Measurements from ENCODE around the gene LRRC7. TPM values are rescaled to one million over a fixed set of nuclear protein-coding genes. Genes with fewer than 3 reads are reported as not detected.
"Not testable (repeated sequence)": the region's sequence is repeated elsewhere in the genome, so short reads cannot be mapped to it uniquely, and the experiment has no call there.

Gene LRRC7
- total RNA-seq, 2 donors from 2014 or later: not detected

GRCh38 chr1:69845655-69846054 is 277.9 kb downstream of the LRRC7 start:
- Mint-ChIP-seq H3K4me1 (no peaks in the 10 kb centered on the region), H3K27me3 (no peaks in the 10 kb centered on the region), H3K4me3 (no peak overlapping the region), H3K36me3 (ENCODE audit: low read depth) (no peaks in the 10 kb centered on the region), H3K27ac (no peak overlapping the region)
- DNase-seq (no peak), ATAC-seq (no peak)
- no peaks in the 10 kb centered on the region for H3K9me3 ChIP-seq (ENCODE audit: control insufficient read depth, low read length, poor library complexity, severe bottlenecking)

- no peak for DNase-seq
- H3K4me1 Mint-ChIP-seq: no peaks in the 10 kb centered on the region
- ATAC-seq: no peak
- no peaks in the 10 kb centered on the region for H3K9me3 ChIP-seq (ENCODE audit: control insufficient read depth, low read length, poor library complexity, severe bottlenecking)
- H3K4me3 Mint-ChIP-seq: no peak overlapping the region
- no peaks in the 10 kb centered on the region for H3K27me3 Mint-ChIP-seq
- H3K36me3 Mint-ChIP-seq (ENCODE audit: low read depth): no peaks in the 10 kb centered on the region
- no peak overlapping the region for H3K27ac Mint-ChIP-seq
Measured at GRCh38 chr1:69846267-69846666, 278.5 kb downstream of the LRRC7 start.

- Mint-ChIP-seq H3K27me3 (no peaks in the 10 kb centered on the region), H3K4me1 (no peaks in the 10 kb centered on the region), H3K36me3 (ENCODE audit: low read depth) (no peaks in the 10 kb centered on the region), H3K4me3 (no peak overlapping the region), H3K27ac (no peak overlapping the region)
- ATAC-seq (no peak), DNase-seq (no peak)
- H3K9me3 ChIP-seq (ENCODE audit: control insufficient read depth, low read length, poor library complexity, severe bottlenecking): no peaks in the 10 kb centered on the region
Measured at GRCh38 chr1:69847670-69848069, 279.9 kb downstream of the LRRC7 start.

GRCh38 chr1:69852151-69852550 is 284.4 kb downstream of the LRRC7 start:
- H3K4me1 Mint-ChIP-seq: no peaks in the 10 kb centered on the region
- DNase-seq: no peak
- ATAC-seq: no peak
- no peaks in the 10 kb centered on the region for H3K36me3 Mint-ChIP-seq (ENCODE audit: low read depth)
- H3K27me3 Mint-ChIP-seq: no peaks in the 10 kb centered on the region
- no peak overlapping the region for H3K4me3 Mint-ChIP-seq
- H3K9me3 ChIP-seq (ENCODE audit: control insufficient read depth, low read length, poor library complexity, severe bottlenecking): no peaks in the 10 kb centered on the region
- H3K27ac Mint-ChIP-seq: no peak overlapping the region

GRCh38 chr1:69852706-69853105 is 285.0 kb downstream of the LRRC7 start:
- Mint-ChIP-seq H3K36me3 (ENCODE audit: low read depth) (no peaks in the 10 kb centered on the region), H3K4me3 (no peak overlapping the region), H3K27ac (no peak overlapping the region), H3K27me3 (no peaks in the 10 kb centered on the region), H3K4me1 (no peaks in the 10 kb centered on the region)
- no peaks in the 10 kb centered on the region for H3K9me3 ChIP-seq (ENCODE audit: control insufficient read depth, low read length, poor library complexity, severe bottlenecking)
- DNase-seq (no peak), ATAC-seq (no peak)

DNA sequence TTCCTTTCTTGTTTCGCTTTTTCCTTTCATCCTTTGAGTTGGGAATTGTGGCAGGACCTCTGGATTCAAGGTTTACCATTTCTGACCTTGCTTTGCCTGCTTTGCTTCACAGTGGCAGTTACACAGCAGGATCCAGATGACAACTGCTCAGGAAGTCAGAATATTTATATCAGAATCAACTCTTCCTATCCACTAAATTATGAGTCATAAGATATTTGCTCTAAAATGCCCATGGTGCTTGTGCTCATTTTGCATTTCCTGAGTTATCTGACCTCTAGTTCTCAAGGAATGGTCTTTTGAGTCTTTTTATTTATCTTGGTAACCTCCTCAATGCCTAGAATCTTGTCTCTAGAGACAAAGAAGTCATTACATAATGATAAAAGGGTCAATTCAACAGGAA is 290.8 kb downstream of the LRRC7 start:
- no peaks in the 10 kb centered on the region for H3K9me3 ChIP-seq (ENCODE audit: control insufficient read depth, low read length, poor library complexity, severe bottlenecking)
- ATAC-seq (no peak), DNase-seq (no peak)
- no peaks in the 10 kb centered on the region for H3K4me1 Mint-ChIP-seq
- H3K27me3 Mint-ChIP-seq: no peaks in the 10 kb centered on the region
- no peaks in the 10 kb centered on the region for H3K36me3 Mint-ChIP-seq (ENCODE audit: low read depth)
- H3K4me3 Mint-ChIP-seq: no peak overlapping the region
- no peak overlapping the region for H3K27ac Mint-ChIP-seq

DNA sequence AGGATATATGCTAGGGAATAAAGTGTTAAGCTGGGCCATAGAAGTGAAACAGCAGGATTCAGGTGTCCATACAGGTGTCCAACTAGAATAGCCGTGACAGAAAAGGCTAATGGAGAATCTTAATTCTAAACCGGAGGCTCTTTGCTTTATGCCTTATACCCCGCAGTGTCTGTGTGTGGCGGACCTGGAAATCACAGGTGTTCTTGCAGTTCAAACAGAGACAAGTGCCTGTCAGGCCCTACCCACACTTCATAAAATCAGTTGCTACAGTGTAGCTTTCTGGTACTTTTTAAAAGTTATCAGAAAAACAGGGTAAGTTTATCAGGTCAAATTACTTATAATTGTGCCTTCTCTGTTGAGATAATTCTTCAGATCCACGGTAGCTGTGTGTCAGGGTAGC is 293.9 kb downstream of the LRRC7 start:
- H3K27ac Mint-ChIP-seq: no peak overlapping the region

GRCh38 chr1:69862906-69863305 is 295.2 kb downstream of the LRRC7 start:
- Mint-ChIP-seq H3K4me1 (no peaks in the 10 kb centered on the region), H3K27me3 (no peaks in the 10 kb centered on the region), H3K36me3 (ENCODE audit: low read depth) (no peaks in the 10 kb centered on the region), H3K4me3 (no peak overlapping the region), H3K27ac (no peak overlapping the region)
- no peak for DNase-seq
- ATAC-seq: no peak
- no peaks in the 10 kb centered on the region for H3K9me3 ChIP-seq (ENCODE audit: control insufficient read depth, low read length, poor library complexity, severe bottlenecking)

More for the DNA sequence above, 293.9 kb downstream of the LRRC7 start:
- no peaks in the 10 kb centered on the region for H3K27me3 Mint-ChIP-seq
- H3K4me1 Mint-ChIP-seq: no peaks in the 10 kb centered on the region
- DNase-seq (no peak), ATAC-seq (no peak)
- no peaks in the 10 kb centered on the region for H3K36me3 Mint-ChIP-seq (ENCODE audit: low read depth)
- H3K9me3 ChIP-seq (ENCODE audit: control insufficient read depth, low read length, poor library complexity, severe bottlenecking): no peaks in the 10 kb centered on the region
- no peak overlapping the region for H3K4me3 Mint-ChIP-seq

- Mint-ChIP-seq H3K27ac (no peak overlapping the region), H3K4me1 (no peaks in the 10 kb centered on the region), H3K36me3 (ENCODE audit: low read depth) (no peaks in the 10 kb centered on the region), H3K27me3 (no peaks in the 10 kb centered on the region), H3K4me3 (no peak overlapping the region)
- H3K9me3 ChIP-seq (ENCODE audit: control insufficient read depth, low read length, poor library complexity, severe bottlenecking): no peaks in the 10 kb centered on the region
- DNase-seq: no peak
- ATAC-seq: no peak
Measured at GRCh38 chr1:69863704-69864103, 296.0 kb downstream of the LRRC7 start.

GRCh38 chr1:69871412-69871811 is 303.7 kb downstream of the LRRC7 start:
- no peaks in the 10 kb centered on the region for H3K9me3 ChIP-seq (ENCODE audit: control insufficient read depth, low read length, poor library complexity, severe bottlenecking)
- Mint-ChIP-seq H3K27me3 (no peaks in the 10 kb centered on the region), H3K27ac (no peak overlapping the region), H3K4me1 (no peaks in the 10 kb centered on the region), H3K4me3 (no peak overlapping the region), H3K36me3 (ENCODE audit: low read depth) (no peaks in the 10 kb centered on the region)
- DNase-seq (no peak), ATAC-seq (no peak)

DNA sequence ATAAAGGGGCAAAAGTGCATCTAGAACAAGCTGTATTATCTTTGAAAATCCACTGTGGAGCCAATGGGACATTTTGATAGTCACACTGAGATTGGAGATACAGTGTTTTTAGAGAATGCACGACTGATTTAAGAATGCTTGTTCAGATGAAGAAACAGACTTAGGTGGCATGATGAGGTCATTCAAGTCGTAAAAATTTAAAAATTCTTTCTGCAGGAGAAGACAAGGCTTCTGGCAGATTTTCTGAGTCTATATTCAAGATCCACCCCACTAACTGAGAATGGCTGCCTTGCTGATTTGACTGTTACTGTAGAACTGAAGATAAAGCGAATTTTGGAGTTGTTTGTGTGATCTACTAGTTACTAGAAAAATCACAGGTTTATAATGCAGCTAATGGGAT is 310.6 kb downstream of the LRRC7 start:
- DNase-seq (no peak), ATAC-seq (no peak)
- Mint-ChIP-seq H3K4me3 (no peak overlapping the region), H3K4me1 (no peaks in the 10 kb centered on the region), H3K27me3 (no peaks in the 10 kb centered on the region), H3K36me3 (ENCODE audit: low read depth) (no peaks in the 10 kb centered on the region), H3K27ac (no peak overlapping the region)
- H3K9me3 ChIP-seq (ENCODE audit: control insufficient read depth, low read length, poor library complexity, severe bottlenecking): no peaks in the 10 kb centered on the region

GRCh38 chr1:69888016-69888415 is 320.3 kb downstream of the LRRC7 start:
- H3K27me3 Mint-ChIP-seq; H3K4me3 Mint-ChIP-seq; H3K27ac Mint-ChIP-seq; H3K4me1 Mint-ChIP-seq; ATAC-seq; H3K9me3 ChIP-seq (ENCODE audit: control insufficient read depth, low read length, poor library complexity, severe bottlenecking); H3K36me3 Mint-ChIP-seq (ENCODE audit: low read depth); DNase-seq: not testable (repeated sequence)

DNA sequence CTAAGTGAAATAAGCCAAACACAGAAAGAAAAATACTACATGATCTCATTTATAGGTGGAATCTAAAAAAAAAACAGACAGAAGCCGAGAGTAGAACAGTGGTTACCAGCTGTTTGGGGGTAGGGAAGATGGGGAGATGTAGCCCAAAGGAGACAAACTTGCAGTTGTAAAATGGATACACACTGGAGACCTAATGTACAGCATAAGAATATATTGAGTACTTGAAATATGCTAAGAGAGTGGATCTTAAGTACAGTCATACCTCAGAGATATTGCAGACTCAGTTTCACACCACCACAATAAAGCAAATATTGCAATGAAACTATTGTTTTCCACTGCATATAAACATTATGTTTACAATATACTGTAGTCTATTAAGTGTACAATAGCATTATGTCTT is 320.9 kb downstream of the LRRC7 start:
- no peaks in the 10 kb centered on the region for H3K27me3 Mint-ChIP-seq
- no peaks in the 10 kb centered on the region for H3K4me1 Mint-ChIP-seq
- H3K36me3 Mint-ChIP-seq (ENCODE audit: low read depth): no peaks in the 10 kb centered on the region
- ATAC-seq (no peak), DNase-seq (no peak)
- peaks cover 3% of the 10 kb centered on the region for H3K9me3 ChIP-seq (ENCODE audit: control insufficient read depth, low read length, poor library complexity, severe bottlenecking)
- no peak overlapping the region for H3K27ac Mint-ChIP-seq
- no peak overlapping the region for H3K4me3 Mint-ChIP-seq

DNA sequence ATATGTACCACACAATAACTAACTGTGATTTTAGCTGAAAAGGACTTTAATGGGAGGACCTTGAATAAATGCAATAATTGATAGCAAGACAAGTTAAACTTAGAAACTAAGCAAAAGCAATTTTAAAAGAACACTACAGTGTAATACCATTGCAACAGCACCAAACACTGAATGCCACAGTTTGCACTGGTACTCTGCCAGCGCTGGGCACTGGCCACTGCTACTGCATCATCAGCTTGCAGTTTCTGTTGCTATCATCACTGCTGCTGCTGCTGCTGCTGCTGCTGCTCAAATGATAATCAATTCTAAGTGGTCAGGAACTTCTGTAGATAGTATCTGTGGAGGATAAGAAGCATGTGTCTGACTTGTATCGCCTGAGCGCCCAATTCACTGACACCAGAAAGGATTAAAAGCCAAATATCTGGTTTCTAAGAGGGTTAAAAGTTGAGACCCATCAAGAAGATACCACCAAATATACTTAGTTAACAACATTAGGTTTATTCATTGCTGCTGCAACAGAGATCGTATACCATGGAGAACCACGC is 330.8 kb downstream of the LRRC7 start:
- H3K4me1 Mint-ChIP-seq: no peaks in the 10 kb centered on the region
- H3K36me3 Mint-ChIP-seq (ENCODE audit: low read depth): no peaks in the 10 kb centered on the region
- no peaks in the 10 kb centered on the region for H3K9me3 ChIP-seq (ENCODE audit: control insufficient read depth, low read length, poor library complexity, severe bottlenecking)
- H3K27me3 Mint-ChIP-seq: no peaks in the 10 kb centered on the region
- no peak for DNase-seq
- no peak overlapping the region for H3K4me3 Mint-ChIP-seq
- H3K27ac Mint-ChIP-seq: no peak overlapping the region
- no peak for ATAC-seq
